ENCODE results near the gene IGF2BP2. TPM values are rescaled to one million over a fixed set of nuclear protein-coding genes. Genes with fewer than 3 reads are reported as not detected.

IGF2BP2 gene
- total and polyA plus RNA-seq, 2 of the 13 experiments (the other 11 are each of a cell fraction or from before 2014, with no cell fraction given), result 6.5 to 46.0 TPM

DNA sequence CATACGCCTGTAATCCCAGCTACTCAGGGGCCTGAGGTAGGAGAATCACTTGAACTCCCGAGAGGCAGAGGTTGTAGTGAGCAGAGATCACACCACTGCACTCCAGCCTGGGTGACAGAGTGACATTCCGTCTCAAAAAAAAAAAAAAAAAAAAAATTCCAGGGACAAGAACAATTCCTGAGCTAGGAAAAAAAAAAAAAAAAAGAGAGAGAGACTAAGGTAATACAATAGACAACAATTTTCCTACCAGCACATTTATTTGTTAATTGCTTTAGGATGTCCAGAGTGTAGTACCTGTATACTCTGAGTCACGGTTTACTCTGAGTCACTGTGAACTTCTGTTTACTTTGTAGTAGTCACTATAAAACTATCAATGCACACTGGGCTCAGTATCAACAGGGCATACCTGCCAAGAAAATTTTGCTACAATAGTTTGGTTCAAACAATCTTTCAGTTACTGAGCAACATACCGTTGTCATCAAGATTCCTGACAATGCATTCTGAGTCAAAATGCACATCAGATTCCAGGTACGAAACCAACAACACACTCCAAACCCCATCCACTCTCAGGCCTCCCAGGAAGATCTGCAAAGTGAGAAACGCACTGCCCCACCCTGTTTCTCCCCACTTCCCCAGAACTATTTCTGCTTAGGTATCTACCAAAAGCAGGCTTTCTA lies 28.3 kb downstream of the IGF2BP2 start (continued):
- peak; percentile 96 for TF ChIP-seq ARID3A (IDR thresholded peaks at IDR 0.05; ENCODE audit: low read depth, low read length)
- TF ChIP-seq TEAD3 (CRISPR knock-in tag; optimal IDR thresholded peaks at IDR 0.05; ENCODE audit: borderline replicate concordance), result peak; percentile 39
- TF ChIP-seq RXRB (CRISPR knock-in tag; IDR thresholded peaks at IDR 0.05; ENCODE audit: borderline replicate concordance), result peak; percentile 42; the same call in 1 of the 2 replicates
- TF ChIP-seq CENPT (CRISPR knock-in tag; IDR thresholded peaks at IDR 0.05; ENCODE audit: low read depth), result no peak
- no peak for TF ChIP-seq NR2F6 (IDR thresholded peaks at IDR 0.05)
- TF ChIP-seq NR2F6 (CRISPR knock-in tag; IDR thresholded peaks at IDR 0.05), result no peak
- TF ChIP-seq HDAC6 (IDR thresholded peaks at IDR 0.05; ENCODE audit: low read depth, low read length), result no peak
- TF ChIP-seq FOSL1 (CRISPR knock-in tag; IDR thresholded peaks at IDR 0.05; ENCODE audit: borderline replicate concordance), result peak; percentile 91
- TF ChIP-seq FOXC1 (CRISPR knock-in tag; IDR thresholded peaks at IDR 0.05; ENCODE audit: borderline replicate concordance), result no peak
- TF ChIP-seq FOXP1 (IDR thresholded peaks at IDR 0.05), result peak; percentile 93
- peak; percentile 92 for TF ChIP-seq FOXP1 (CRISPR knock-in tag; IDR thresholded peaks at IDR 0.05)
- no peak for TF ChIP-seq ZBTB8A (CRISPR knock-in tag; IDR thresholded peaks at IDR 0.05; ENCODE audit: borderline replicate concordance, low read depth)
- TF ChIP-seq TBX3 (IDR thresholded peaks at IDR 0.05; ENCODE audit: borderline replicate concordance), result peak; percentile 86; the same call in 1 of the 2 replicates
- TF ChIP-seq, protein P1, sequence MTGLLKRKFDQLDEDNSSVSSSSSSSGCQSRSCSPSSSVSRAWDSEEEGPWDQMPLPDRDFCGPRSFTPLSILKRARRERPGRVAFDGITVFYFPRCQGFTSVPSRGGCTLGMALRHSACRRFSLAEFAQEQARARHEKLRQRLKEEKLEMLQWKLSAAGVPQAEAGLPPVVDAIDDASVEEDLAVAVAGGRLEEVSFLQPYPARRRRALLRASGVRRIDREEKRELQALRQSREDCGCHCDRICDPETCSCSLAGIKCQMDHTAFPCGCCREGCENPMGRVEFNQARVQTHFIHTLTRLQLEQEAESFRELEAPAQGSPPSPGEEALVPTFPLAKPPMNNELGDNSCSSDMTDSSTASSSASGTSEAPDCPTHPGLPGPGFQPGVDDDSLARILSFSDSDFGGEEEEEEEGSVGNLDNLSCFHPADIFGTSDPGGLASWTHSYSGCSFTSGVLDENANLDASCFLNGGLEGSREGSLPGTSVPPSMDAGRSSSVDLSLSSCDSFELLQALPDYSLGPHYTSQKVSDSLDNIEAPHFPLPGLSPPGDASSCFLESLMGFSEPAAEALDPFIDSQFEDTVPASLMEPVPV (CRISPR knock-in tag; IDR thresholded peaks at IDR 0.05), result no peak
- no peak for TF ChIP-seq SIX4 (CRISPR knock-in tag; IDR thresholded peaks at IDR 0.05)
- TF ChIP-seq SP2 (CRISPR knock-in tag; IDR thresholded peaks at IDR 0.05), result no peak
- TF ChIP-seq HOXA5 (CRISPR knock-in tag; IDR thresholded peaks at IDR 0.05), result 0 out of 2 replicates have a peak, but pooled peaks have one; percentile 50
- TF ChIP-seq ARID5B (CRISPR knock-in tag; IDR thresholded peaks at IDR 0.05), result peak; percentile 87
- TF ChIP-seq MAFK (conservative IDR thresholded peaks at IDR 0.05 in 1 of 2, IDR thresholded peaks at IDR 0.05 in 1 of 2; ENCODE audit: low read length in 2 of 2), result peak; percentile 27 to 34; a peak in 3 of 4 replicates
- peak; percentile 42 for TF ChIP-seq ASH2L (IDR thresholded peaks at IDR 0.05; ENCODE audit: insufficient read length, low read depth, low read length)
- peak; percentile 69 for TF ChIP-seq CREB1 (IDR thresholded peaks at IDR 0.05)
- TF ChIP-seq CREB1 (CRISPR knock-in tag; IDR thresholded peaks at IDR 0.05), result peak; percentile 68
- TF ChIP-seq MYC (CRISPR knock-in tag; IDR thresholded peaks at IDR 0.05; ENCODE audit: borderline replicate concordance), result no peak
- peak; percentile 81 for TF ChIP-seq GATAD2A (CRISPR knock-in tag; IDR thresholded peaks at IDR 0.05)
- 0 out of 2 replicates have a peak, but pooled peaks have one; percentile 16 for TF ChIP-seq ATF7 (IDR thresholded peaks at IDR 0.05)
- TF ChIP-seq ATF7 (CRISPR knock-in tag; IDR thresholded peaks at IDR 0.05), result no peak
